LNCAP (cell line): ENCODE data around the gene CBX8.

Source experiments
- TF ChIP-seq, protein P1 (sequence below): fragments of 450-650 bp; IDR thresholded peaks from 2 replicates; pipeline ENCODE4 v1.5.1; 2017; ENCODE audit warnings: mild to moderate bottlenecking

The CBX8 gene

GRCh38 chr17:79745641-79746105 lies 51.2 kb downstream of the CBX8 start:
- TF ChIP-seq, protein P1, sequence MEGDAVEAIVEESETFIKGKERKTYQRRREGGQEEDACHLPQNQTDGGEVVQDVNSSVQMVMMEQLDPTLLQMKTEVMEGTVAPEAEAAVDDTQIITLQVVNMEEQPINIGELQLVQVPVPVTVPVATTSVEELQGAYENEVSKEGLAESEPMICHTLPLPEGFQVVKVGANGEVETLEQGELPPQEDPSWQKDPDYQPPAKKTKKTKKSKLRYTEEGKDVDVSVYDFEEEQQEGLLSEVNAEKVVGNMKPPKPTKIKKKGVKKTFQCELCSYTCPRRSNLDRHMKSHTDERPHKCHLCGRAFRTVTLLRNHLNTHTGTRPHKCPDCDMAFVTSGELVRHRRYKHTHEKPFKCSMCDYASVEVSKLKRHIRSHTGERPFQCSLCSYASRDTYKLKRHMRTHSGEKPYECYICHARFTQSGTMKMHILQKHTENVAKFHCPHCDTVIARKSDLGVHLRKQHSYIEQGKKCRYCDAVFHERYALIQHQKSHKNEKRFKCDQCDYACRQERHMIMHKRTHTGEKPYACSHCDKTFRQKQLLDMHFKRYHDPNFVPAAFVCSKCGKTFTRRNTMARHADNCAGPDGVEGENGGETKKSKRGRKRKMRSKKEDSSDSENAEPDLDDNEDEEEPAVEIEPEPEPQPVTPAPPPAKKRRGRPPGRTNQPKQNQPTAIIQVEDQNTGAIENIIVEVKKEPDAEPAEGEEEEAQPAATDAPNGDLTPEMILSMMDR = no peak

GRCh38 chr17:79743614-79744013 lies 53.3 kb downstream of the CBX8 start:
- TF ChIP-seq, protein P1 = no peak

GRCh38 chr17:79742951-79743476 lies 53.9 kb downstream of the CBX8 start:
- TF ChIP-seq, protein P1 = no peak

DNA sequence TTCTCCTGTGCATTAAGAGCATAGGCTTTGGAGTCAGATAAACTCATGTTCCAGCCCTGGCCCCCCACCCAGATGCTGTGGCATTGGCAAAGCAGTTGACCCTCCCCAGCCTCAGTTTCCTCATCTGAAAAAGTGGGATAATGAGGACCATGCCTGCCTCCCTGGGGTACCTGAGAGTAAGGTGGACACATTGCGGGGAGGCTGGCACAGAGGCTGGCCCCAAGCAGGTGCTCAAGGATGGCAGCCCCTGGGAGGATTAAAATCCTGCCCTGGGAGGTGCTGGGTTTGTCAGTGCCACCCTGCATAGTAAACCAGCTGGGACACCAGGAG lies 54.3 kb downstream of the CBX8 start:
- TF ChIP-seq, protein P1 = no peak
